ENCODE data around the gene WNT10A.

GRCh38 chr2:218867900-218868299, 12.8 kb upstream of the WNT10A start:
- TF ChIP-seq RCOR1 (conservative IDR thresholded peaks at IDR 0.05; ENCODE audit: low read depth, low read length) (no peak), CTCF (IDR thresholded peaks at IDR 0.05 in 2 of 3, conservative IDR thresholded peaks at IDR 0.05 in 1 of 3; ENCODE audit: control insufficient read depth in 2 of 3, extremely low read depth in 1 of 3, insufficient read depth in 1 of 3, low read depth in 3 of 3, low read length in 3 of 3) (no peak), ZNF274 (IDR thresholded peaks at IDR 0.05; ENCODE audit: insufficient read depth, insufficient read length) (no peak), SUZ12 (IDR thresholded peaks at IDR 0.05; ENCODE audit: unreplicated experiment) (no peak), SMAD1 (IDR thresholded peaks at IDR 0.05; ENCODE audit: low read depth, partially characterized antibody) (no peak), SP1 (IDR thresholded peaks at IDR 0.05; ENCODE audit: low read depth, low read length) (no peak), ELK1 (IDR thresholded peaks at IDR 0.05; ENCODE audit: low read depth, low read length) (no peak), RELA (IDR thresholded peaks at IDR 0.05; ENCODE audit: borderline replicate concordance, partially characterized antibody) (no peak), BCL11A (IDR thresholded peaks at IDR 0.05; ENCODE audit: low read depth, low read length) (no peak), CHD1 (IDR thresholded peaks at IDR 0.05; ENCODE audit: low read depth, low read length) (no peak), NFYB (IDR thresholded peaks at IDR 0.05; ENCODE audit: insufficient read depth, low read depth, low read length) (no peak), REST (IDR thresholded peaks at IDR 0.05; ENCODE audit: low read depth, low read length) (no peak), SMC3 (IDR thresholded peaks at IDR 0.05; ENCODE audit: borderline replicate concordance, low read length) (no peak)

Measured in GM12878 (cell line).